ENCODE data around the gene ANXA6. TPM values are rescaled to one million over a fixed set of nuclear protein-coding genes. Genes with fewer than 3 reads are reported as not detected.

Gene ANXA6
- total and polyA plus RNA-seq, 10 donors: 141 to 295 (median 185) TPM

- Histone ChIP-seq H3K27ac (peak overlapping the region in 7 of 8 donors; percentile 12 to 95 (median 69)), H3K4me3 (no peak overlapping the region), H3K36me3 (peaks cover 0 to 99% (median 87%) of the 10 kb centered on the region in 6 donors), H3K9me3 (no peaks in the 10 kb centered on the region), H3K4me1 (peaks cover 5 to 76% (median 39%) of the 10 kb centered on the region in 6 donors), H3K27me3 (replicated peaks in 1 of 7) (no peaks in the 10 kb centered on the region)
- TF ChIP-seq POLR2A (IDR thresholded peaks at IDR 0.05) (no peak), POLR2AphosphoS5 (IDR thresholded peaks at IDR 0.05) (peak in 1 of 3 donors; percentile 79), CTCF (IDR thresholded peaks at IDR 0.05 in 8 of 11, conservative IDR thresholded peaks at IDR 0.05 in 3 of 11) (peak; percentile 58 to 95 (median 86))
- intact Hi-C loops (cut with DNase I; ENCODE audit: low total_unique reads): loop anchor here (5.0 kb wide), 1 partner anchor 66 kb away; no protein-coding TSS in a partner anchor
- DNase-seq: peak; percentile 91
- WGBS, 5 donors: 53 to 70% (median 62%) methylated on average over 6 of the region's 6 CpGs
Observed at GRCh38 chr5:151051066-151051930, 106.3 kb downstream of the ANXA6 start.

Other genes with a start within 250 kb of the ANXA6 start
- 100 to 1,000 TPM in 6 of 7 donors, 10 to 100 TPM in 1; 78.7 to 886 (median 416) TPM for gene GPX3, start 137.2 kb downstream of the ANXA6 start, total RNA-seq
- 100 to 1,000 TPM; 158 to 261 (median 256) TPM for gene GPX3, start 137.2 kb downstream of the ANXA6 start, polyA plus RNA-seq
- gene TNIP1, start 76.7 kb downstream of the ANXA6 start, total RNA-seq: 100 to 1,000 TPM; 179 to 260 (median 218) TPM
- gene TNIP1, start 76.7 kb downstream of the ANXA6 start, polyA plus RNA-seq: 100 to 1,000 TPM in 1 of 3 donors, 10 to 100 TPM in 2; 67.7 to 149 (median 95.9) TPM
- 100 to 1,000 TPM in 4 of 7 donors, 10 to 100 TPM in 3; 68.4 to 145 (median 106) TPM for gene CCDC69, start 66.3 kb upstream of the ANXA6 start, total RNA-seq
- 10 to 100 TPM; 37.7 to 90.3 (median 39.3) TPM for gene CCDC69, start 66.3 kb upstream of the ANXA6 start, polyA plus RNA-seq
- 10 to 100 TPM; 54.7 to 95.7 (median 73.7) TPM for gene GM2A, start 95.4 kb upstream of the ANXA6 start, total RNA-seq
- gene GM2A, start 95.4 kb upstream of the ANXA6 start, polyA plus RNA-seq: 10 to 100 TPM; 31.6 to 86.2 (median 48.4) TPM
- gene SLC36A3, start 146.0 kb upstream of the ANXA6 start, total RNA-seq: not detected
- not detected for gene SLC36A3, start 146.0 kb upstream of the ANXA6 start, polyA plus RNA-seq
- gene SLC36A2, start 189.8 kb upstream of the ANXA6 start, total RNA-seq: not detected
- gene SLC36A2, start 189.8 kb upstream of the ANXA6 start, polyA plus RNA-seq: under 1 TPM in 1 of 3 donors, not detected in 2; 0.02 TPM